ENCODE results near the gene ST3GAL3.

ST3GAL3 gene

DNA sequence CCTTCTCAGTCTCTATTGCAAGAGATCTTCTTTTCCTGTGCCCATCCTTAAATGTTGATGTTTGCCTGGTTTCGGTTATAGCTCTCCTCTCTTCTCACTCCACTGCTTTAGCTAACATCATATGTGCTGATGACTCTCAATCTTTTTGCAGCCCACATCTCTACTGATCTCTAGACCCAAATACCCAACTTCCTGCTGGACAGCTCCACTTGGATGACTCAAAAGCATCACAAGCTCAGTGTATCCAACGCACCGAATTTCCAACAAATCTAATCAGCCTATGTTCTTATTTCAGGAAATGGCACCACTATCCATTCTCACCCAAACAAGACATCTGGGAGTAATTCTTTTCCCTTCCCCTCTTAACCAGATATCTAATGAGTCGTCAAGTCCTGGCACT lies 147.1 kb downstream of the ST3GAL3 start:
- DNase-seq, result no peak

DNA sequence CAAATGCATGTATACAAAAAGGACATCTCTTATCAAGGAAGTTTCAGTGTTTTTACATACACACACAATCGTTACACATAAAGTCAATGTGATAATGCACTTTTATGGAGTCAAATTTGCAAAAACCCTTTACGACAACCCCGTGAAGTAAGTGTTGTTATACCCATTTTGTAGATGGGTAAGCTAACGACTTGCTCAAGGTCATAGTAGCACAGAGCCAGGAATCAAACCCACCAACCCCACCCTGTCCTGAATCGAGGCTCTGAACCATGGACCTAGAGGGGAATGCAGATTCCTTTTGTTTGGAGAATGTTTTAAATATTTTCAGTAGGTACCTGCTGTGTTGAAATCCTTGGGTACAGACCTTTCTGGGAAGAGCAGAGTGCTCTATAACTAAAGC lies 148.9 kb downstream of the ST3GAL3 start:
- DNase-seq, result no peak

DNA sequence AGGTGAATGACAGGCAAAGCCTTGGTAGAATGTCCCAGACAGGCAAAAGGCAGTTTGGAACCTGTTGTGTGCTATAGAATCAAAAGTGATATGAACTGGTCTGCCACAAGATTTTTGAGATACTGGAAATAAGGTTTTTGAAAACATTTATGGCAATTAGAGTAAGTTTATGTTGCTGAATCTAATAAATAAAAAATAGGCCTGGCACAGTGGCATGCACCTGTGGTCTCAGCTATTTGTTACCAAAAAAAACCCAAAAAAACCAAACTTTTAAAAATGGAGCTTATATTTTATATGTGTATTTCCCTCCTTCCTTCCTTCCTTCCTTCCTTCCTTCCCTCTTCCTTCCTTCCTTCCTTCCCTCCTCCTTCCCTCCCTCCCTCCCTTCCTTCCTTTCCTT lies 149.8 kb downstream of the ST3GAL3 start:
- DNase-seq, result no peak

DNA sequence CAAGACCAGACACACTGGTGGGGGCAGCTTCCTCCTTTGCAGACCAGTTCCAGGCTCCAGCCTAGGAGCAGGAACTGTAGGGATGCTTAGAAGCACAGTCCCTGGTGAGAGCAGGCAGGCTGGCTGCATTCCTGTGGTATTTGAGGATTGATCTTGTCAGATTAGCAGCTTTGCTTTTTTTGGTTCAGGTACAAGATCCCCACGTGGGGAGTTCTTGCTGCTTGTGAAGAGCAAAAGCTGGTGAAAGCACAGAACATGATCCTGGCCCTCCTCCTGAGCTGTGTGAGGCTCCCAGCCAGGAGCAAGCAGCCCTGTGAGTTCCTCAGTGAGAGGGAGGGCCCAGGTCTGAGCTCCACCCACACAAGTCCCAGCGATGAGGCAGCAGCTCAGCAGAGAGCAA lies 151.0 kb downstream of the ST3GAL3 start:
- no peak for DNase-seq

GRCh38 chr1:43861337-43861736 lies 154.0 kb downstream of the ST3GAL3 start:
- DNase-seq, result no peak

- no peak for DNase-seq
These were observed 154.8 kb downstream of the ST3GAL3 start for GRCh38 chr1:43861988-43862735.

DNA sequence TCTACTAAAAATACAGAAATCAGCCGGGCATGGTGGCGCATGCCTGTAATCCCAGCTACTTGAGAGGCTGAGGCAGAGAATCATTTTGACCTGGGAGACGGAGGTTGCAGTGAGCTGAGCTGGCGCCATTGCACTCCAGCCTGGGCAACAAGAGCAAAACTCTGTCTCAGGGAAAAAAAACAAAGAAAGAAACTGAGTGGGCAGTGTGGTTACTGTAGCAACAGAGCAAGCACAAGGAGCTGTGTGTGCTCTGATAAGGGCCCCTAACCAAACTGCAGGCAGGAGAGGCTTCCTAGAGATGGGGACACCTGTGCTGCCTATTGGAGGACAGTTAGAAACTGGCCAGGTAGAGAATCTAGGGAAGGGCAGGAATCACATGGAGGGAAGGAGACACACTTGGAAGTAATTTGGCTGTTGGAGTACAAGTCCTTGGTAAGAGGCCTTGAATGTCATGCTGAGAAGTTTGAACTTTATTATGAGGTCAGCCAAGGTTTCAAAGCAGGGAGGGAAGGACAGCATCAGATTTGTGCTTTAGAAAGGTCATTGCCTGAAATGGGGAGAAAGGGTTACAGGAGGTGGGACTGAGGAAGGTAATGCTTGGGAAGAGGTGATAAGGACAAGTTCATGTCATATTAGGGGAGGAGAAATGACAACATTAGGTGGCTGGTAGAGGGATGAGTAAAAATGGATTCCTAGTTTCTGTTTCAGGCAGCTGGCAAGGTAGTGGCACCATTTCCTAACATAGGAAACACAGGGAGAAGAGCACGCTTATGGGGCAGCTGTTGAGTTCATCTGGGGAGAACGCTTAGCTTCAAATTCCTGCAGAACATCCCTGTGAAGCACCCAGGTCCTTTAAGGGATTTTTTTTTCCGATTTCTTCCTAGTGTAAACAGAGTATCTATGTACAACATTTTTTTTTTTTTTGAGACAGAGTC lies 157.0 kb downstream of the ST3GAL3 start:
- no peak for DNase-seq

GRCh38 chr1:43866201-43866600 lies 158.9 kb downstream of the ST3GAL3 start:
- no peak for DNase-seq

DNA sequence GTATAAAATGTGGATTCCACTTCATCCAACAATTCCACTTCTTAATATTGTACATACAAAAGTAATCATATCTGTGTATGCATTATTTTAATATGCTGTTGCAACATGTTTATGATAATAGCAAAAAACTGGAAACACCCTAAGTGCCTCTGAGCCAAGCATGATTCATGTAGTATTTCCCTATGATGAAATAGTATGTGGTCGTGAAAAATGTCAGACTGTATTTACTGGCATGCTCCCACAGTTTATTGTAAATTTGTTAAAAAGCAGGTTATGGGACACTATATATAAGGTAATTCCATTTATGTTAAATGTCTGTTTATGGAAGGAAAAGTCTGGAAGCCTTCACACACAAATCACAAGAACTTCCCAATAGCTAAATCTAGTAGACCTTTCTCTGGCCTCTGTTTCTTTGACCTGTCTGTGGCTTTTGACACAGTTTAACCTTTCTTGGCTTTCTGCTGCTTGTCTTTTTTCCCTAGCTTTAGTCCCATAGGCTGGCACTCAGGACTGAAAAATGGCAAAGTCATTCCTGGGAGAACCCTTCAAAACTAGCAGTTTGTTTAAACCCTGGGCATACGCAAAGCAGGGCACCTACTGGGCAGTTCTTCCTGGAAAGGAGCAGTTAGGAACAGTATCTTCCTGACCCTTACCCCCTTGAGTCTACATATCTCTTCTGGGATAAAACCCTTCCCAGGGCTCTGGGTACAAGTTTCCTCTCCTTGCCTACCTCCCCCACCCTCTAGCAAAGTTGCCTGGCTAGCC lies 160.8 kb downstream of the ST3GAL3 start:
- DNase-seq, result no peak

DNA sequence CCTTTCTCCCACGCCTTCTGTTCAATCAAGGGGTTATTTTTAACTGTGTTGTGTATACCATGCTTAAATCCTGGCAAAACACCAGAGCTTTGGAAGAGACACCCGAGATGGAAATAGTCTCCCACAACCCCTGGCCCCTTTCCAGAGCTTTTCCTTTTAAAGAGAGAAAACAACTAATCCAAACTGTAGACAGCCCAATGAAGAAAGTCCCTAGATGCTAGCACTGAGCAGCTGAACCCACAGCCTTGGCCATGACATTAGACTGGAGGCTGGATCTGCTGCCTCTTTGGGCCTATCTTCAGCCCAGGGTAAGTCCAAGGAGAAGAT lies 161.4 kb downstream of the ST3GAL3 start:
- DNase-seq, result peak; percentile 51

DNA sequence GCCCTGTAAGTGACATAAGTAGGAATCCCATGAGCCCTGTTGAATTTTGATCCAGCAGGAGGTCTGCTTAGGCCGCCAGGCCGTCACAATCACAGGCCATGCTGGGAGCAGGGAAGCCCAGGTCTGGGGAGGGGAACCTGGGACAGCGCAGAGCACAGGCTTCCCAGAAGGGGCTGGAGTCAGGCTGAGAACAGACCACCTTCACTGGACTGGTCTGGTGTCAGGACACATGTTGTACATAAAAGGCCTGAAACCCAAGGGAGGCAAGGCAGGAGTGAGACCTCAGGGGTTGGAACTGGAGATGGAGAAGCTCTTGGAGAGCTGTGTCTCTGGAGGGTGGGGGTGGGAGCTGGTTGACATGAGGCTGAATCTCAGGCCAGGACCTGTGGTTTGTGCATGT lies 163.0 kb downstream of the ST3GAL3 start:
- DNase-seq, result no peak

DNA sequence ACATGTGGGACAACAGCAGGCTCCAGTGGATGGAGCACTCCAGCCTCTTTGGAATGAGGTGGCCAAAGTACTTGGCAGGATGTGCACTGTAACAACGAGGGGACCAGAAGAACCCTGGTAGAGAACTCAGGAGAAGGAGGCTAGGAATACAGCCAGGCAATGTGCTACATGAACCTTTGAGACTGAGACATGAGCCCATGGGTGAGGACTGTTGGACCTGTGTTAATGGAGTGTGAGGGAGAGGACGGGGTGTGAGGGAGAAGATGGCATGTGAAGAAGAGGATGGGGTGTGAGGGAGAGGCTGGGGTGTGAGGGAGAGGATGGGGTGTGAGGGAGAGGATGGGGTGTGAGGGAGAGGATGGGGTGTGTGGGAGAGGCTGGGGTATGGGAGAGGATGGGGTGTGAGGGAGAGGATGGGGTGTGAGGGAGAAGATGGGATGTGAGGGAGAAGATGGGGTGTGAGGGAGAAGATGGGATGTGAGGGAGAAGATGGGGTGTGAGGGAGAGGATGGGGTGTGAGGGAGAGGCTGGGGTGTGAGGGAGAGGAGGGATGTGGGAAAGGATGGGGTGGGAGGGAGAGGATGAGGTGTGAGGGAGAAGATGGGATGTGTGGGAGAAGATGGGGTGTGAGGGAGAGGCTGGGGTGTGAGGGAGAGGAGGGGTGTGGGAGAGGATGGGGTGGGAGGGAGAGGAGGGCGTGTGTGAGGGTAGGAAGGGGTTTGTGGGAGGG lies 164.0 kb downstream of the ST3GAL3 start:
- no peak for DNase-seq

GRCh38 chr1:43872280-43872679 lies 164.9 kb downstream of the ST3GAL3 start:
- DNase-seq, result no peak

GRCh38 chr1:43873851-43874250 lies 166.5 kb downstream of the ST3GAL3 start:
- no peak for DNase-seq

- no peak for DNase-seq
These were observed 167.4 kb downstream of the ST3GAL3 start for GRCh38 chr1:43874716-43875115.

DNA sequence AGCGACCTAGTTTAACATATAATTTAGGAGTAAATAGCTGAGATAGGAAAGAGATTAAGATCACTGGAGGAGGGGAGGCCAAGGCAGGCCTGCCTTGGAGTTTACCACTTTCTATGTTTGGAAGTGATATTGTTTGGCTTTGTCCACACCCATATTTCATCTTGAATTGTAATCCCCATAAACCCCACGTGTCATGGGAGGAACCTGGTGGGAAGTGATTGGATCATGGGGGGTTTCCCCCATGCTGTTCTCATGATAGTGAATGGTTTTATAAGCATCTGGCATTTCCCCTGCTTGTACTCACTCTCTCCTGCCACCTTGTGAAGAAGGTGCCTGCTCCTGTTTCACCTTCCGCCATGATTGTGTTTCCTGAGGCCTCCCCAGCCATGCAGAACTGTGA lies 168.0 kb downstream of the ST3GAL3 start:
- no peak for DNase-seq

DNA sequence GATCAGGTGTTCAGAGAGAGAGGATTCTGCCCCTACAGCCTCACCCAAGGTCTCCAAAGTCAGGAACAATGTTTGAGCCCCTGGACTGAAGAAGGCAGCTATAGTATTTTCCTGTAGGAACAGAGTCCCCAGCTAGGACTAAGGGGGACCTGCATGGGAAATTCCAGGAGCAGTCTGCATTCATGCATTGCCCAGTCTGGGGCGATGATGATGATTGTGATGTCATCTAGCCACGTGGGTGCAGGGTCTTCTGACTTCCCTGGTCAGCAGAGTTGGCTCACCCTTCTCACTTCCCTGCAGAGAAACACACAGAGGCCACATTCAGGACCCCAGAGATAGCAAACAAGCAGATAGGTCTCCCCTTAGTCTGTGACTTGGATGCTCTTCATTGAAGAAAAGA lies 169.8 kb downstream of the ST3GAL3 start:
- no peak for DNase-seq

- no peak for DNase-seq
These were observed 171.1 kb downstream of the ST3GAL3 start for GRCh38 chr1:43878440-43878839.

DNA sequence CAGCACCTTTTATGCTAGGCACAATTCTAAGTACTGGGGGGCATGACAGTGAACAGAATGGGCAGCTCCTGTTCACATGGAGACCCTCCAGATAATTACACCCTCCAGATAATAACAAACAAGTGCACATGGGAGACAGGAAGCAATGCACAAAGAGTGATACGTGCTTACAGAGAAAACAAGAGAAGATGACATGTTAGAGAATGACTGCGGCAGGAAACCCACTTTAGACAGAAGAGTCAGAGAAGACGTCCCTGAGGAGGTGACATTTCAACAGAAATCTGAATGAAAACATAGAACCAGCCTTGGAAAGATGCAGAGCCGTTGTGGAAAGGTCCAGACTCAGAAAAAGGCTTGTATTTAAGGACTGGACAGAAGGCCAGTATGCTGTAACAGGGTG lies 171.5 kb downstream of the ST3GAL3 start:
- peak; percentile 8 for DNase-seq

- no peak for DNase-seq
These were observed 172.1 kb downstream of the ST3GAL3 start for GRCh38 chr1:43879414-43879813.

DNA sequence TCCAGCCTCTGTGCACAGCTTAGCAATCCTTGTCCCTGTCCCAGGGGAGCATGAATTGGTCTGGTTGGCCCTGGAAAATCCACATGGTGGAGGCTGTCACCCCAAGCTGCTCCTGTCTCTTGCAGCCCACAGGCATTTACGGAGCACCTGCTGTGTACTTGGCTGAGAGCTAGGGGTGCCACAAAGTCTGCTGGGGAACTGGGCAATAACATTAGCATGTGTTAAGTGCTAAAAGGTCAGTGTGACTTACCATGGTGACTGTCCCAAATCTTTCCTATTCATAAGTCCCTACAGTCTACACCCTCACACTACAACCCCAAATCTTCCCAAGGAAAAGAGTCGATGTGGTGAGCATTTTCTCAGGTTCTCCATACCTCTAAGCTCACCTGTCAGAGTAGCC lies 172.7 kb downstream of the ST3GAL3 start:
- DNase-seq, result no peak

DNA sequence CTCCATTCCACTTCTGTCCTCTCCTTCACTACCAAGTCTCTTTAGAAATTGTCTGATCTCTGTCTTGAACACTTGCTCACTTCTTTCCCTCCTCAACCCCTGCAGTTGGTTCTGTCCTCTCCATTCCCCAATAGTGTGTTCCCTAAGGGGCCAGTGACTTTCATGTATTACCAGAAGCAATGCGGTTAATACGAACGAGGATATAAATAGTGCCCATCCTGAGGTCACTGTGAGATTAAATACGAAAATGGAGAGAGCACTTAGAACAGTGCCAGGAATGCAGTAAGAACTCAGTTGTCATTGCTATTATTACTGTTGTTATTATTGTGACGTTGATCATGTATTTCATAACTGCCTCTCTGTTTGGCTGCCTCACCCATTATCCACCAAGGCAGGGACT lies 173.3 kb downstream of the ST3GAL3 start:
- DNase-seq, result no peak

DNA sequence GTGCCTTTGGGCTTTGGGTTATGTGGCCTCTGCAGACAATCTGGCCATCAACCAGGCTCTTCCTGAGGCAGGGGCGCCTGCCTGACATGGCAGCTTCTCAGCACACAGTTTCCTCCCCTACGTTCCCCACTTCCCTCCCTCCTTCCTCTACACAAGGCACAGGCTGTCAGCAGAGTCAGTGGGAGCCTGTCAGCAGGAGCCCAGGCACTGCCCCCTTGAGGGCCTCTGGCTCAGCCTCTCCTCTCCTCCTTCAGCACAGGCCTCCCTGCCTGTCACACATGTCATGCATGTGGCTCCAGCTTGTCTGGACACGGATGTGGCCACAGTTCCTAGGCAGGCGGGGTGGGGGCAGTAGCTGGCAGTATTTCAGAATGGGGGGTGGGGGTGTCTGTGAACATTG lies 174.1 kb downstream of the ST3GAL3 start:
- no peak for DNase-seq
